Measurements from ENCODE around the gene SOX5.

- TF ChIP-seq POLR2AphosphoS5 (IDR thresholded peaks at IDR 0.05) (no peak), CTCF (IDR thresholded peaks at IDR 0.05) (no peak), POLR2A (IDR thresholded peaks at IDR 0.05) (no peak), EP300 (IDR thresholded peaks at IDR 0.05) (no peak)
Observed at GRCh38 chr12:23911574-23911973, 37.9 kb downstream of the SOX5 start.

Data from sigmoid colon (tissue), 4 donors.